HCT116 (cell line): ENCODE data around the gene PRAMEF1. TPM values are rescaled to one million over a fixed set of nuclear protein-coding genes. Genes with fewer than 3 reads are reported as not detected.

Source experiments
- ATAC-seq: fragments of 200-7000 bp; cut with Tn5 transposase; 2 replicates; pipeline ENCODE4 v1.9.1; 2020; ENCODE audit warnings: mild to moderate bottlenecking, moderate library complexity
- BruUV-seq: library from RNA; stranded (reverse); fragments of 400-500 nt; replicated peaks from 2 replicates; lab custom pipeline; 2021; lab: Mats Ljungman, UMichigan
- CTCF ChIA-PET: fragments of 300-600 bp; sonication (Branson Sonifier 250); formaldehyde crosslinking; loops from one replicate; lab custom pipeline; 2021; ENCODE audit warnings: antibody characterized with exemption; lab: Charles Lee
- POLR2A ChIA-PET: fragments of 300-600, 350-600 bp; sonication (Branson Sonifier 250); formaldehyde crosslinking; loops from one replicate; lab custom pipeline; 2021; ENCODE audit warnings: antibody characterized with exemption; lab: Charles Lee
- RAD21 ChIA-PET, 2 experiments: fragments of 300-600 bp; sonication (Branson Sonifier 250); formaldehyde crosslinking; loops; one replicate each; lab custom pipeline; 2023; ENCODE audit warnings: low total read pairs in 2 of 2; ENCODE audit not compliant: uncharacterized antibody in 2 of 2, unreplicated experiment in 2 of 2, low non-redundant PET in 1 of 2; lab: Charles Lee
- DNase-seq: peaks from one replicate; pipeline ENCODE4 v3.0.0-alpha.2; 2010; ENCODE audit warnings: low read depth, low spot score
- H2AFZ ChIP-seq: fragments of 200-600 bp; shearing (Covaris generic), sonication (generic); 2 replicates; pipeline ENCODE4 v1.6.1; 2017; ENCODE audit warnings: low read depth, mixed run types, mixed read lengths, antibody characterized with exemption, low read length; ENCODE audit not compliant: poor library complexity, severe bottlenecking
- H3K27ac ChIP-seq: 2 replicates; pipeline ENCODE4 v1.5.1; 2012; ENCODE audit warnings: low read depth, low read length
- H3K27me3 ChIP-seq: fragments of 200-600 bp; sonication (generic); 2 replicates; pipeline ENCODE4 v1.6.1; 2016; ENCODE audit warnings: mixed run types, low read length, mixed read lengths; ENCODE audit not compliant: insufficient read depth
- H3K36me3 ChIP-seq, 2 experiments: fragments of 200-500 bp in 1 of 2; fragments of 200-600 bp in 1 of 2; sonication (Bioruptor generic) in 1 of 2; sonication (generic) in 1 of 2; 2 replicates each; pipeline versions ENCODE4 v1.5.1 to v1.6.1; 2014 to 2016; ENCODE audit warnings: low read length in 2 of 2, inconsistent platforms in 1 of 2, mixed read lengths in 1 of 2, mixed run types in 1 of 2; ENCODE audit not compliant: insufficient read depth in 2 of 2, control insufficient read depth in 1 of 2
- H3K4me1 ChIP-seq, 2 experiments: fragments of 200-600 bp in 1 of 2; sonication (generic) in 1 of 2; 2 replicates each; pipeline versions ENCODE4 v1.5.1 to v1.6.1; 2012 to 2017; ENCODE audit warnings: low read length in 2 of 2, inconsistent platforms in 1 of 2, mild to moderate bottlenecking in 1 of 2, mixed read lengths in 1 of 2, mixed run types in 1 of 2, moderate library complexity in 1 of 2; ENCODE audit not compliant: insufficient read depth in 2 of 2, control insufficient read depth in 1 of 2
- H3K4me2 ChIP-seq: fragments of 200-600 bp; sonication (generic); 2 replicates; pipeline ENCODE4 v1.6.1; 2017; ENCODE audit warnings: mixed run types, low read length, mixed read lengths
- H3K4me3 ChIP-seq, 2 experiments: fragments of 200-600 bp in 1 of 2; sonication (generic) in 1 of 2; replicated peaks in 1 of 2; 2 replicates each; pipeline ENCODE4 v1.5.1; 2011 to 2016; ENCODE audit warnings: low read length in 2 of 2, control low read depth in 1 of 2, low read depth in 1 of 2, mild to moderate bottlenecking in 1 of 2, mixed read lengths in 1 of 2, mixed run types in 1 of 2
- H3K79me2 ChIP-seq: fragments of 200-600 bp; sonication (generic); 2 replicates; pipeline ENCODE4 v1.6.1; 2017; ENCODE audit warnings: mild to moderate bottlenecking, mixed run types, low read length, moderate library complexity, mixed read lengths; ENCODE audit not compliant: insufficient read depth
- H3K9ac ChIP-seq: fragments of 200-600 bp; sonication (generic); 2 replicates; pipeline ENCODE4 v1.6.1; 2016; ENCODE audit warnings: low read length, mixed read lengths
- H3K9me2 ChIP-seq: fragments of 200-600 bp; sonication (generic), shearing (Covaris generic); 2 replicates; pipeline ENCODE4 v1.6.1; 2017; ENCODE audit warnings: mixed run types, mild to moderate bottlenecking, moderate library complexity; ENCODE audit not compliant: insufficient read depth
- H3K9me3 ChIP-seq, 2 experiments: fragments of 200-500 bp in 1 of 2; fragments of 200-600 bp in 1 of 2; sonication (Bioruptor generic) in 1 of 2; sonication (generic) in 1 of 2; 2 replicates each; pipeline ENCODE4 v1.6.1; 2014 to 2017; ENCODE audit warnings: low read length in 2 of 2, mixed read lengths in 2 of 2, inconsistent platforms in 1 of 2, low read depth in 1 of 2, mild to moderate bottlenecking in 1 of 2, mixed run types in 1 of 2, moderate library complexity in 1 of 2; ENCODE audit not compliant: control insufficient read depth in 1 of 2, insufficient read depth in 1 of 2
- H4K20me1 ChIP-seq: fragments of 200-600 bp; sonication (generic), shearing (Covaris generic); 2 replicates; pipeline ENCODE4 v1.6.1; 2017; ENCODE audit warnings: mixed run types, mild to moderate bottlenecking, moderate library complexity; ENCODE audit not compliant: insufficient read depth
- EGR1 ChIP-seq: IDR thresholded peaks from 2 replicates; pipeline ENCODE4 v1.6.1; 2012; ENCODE audit warnings: low read depth
- ELF1 ChIP-seq: IDR thresholded peaks from 2 replicates; pipeline ENCODE4 v1.6.1; 2012; ENCODE audit warnings: low read depth, borderline replicate concordance
- EZH2 ChIP-seq: fragments of 200-600 bp; sonication (generic); IDR thresholded peaks from 2 replicates; pipeline ENCODE4 v1.6.1; 2017; ENCODE audit warnings: antibody characterized with exemption, mixed run types
- EZH2phosphoT487 ChIP-seq: fragments of 200-600 bp; IDR thresholded peaks from 2 replicates; pipeline ENCODE4 v1.6.1; 2018; ENCODE audit warnings: antibody characterized with exemption, borderline replicate concordance
- FOSL1 ChIP-seq: IDR thresholded peaks from 2 replicates; pipeline ENCODE4 v1.6.1; 2012; ENCODE audit warnings: low read depth
- POLR2AphosphoS5 ChIP-seq: IDR thresholded peaks from 2 replicates; pipeline ENCODE4 v1.6.1; 2011; ENCODE audit warnings: mild to moderate bottlenecking, low read depth, low read length, moderate library complexity
- RAD21 ChIP-seq: IDR thresholded peaks from 2 replicates; pipeline ENCODE4 v1.6.1; 2012; ENCODE audit warnings: low read depth, mild to moderate bottlenecking
- SP1 ChIP-seq: IDR thresholded peaks from 2 replicates; pipeline ENCODE4 v1.6.1; 2012; ENCODE audit warnings: low read depth
- SRF ChIP-seq: IDR thresholded peaks from 2 replicates; pipeline ENCODE4 v1.6.1; 2012; ENCODE audit warnings: low read depth
- YY1 ChIP-seq: IDR thresholded peaks from 2 replicates; pipeline ENCODE4 v1.6.1; 2011; ENCODE audit warnings: low read length, low read depth, moderate library complexity, mild to moderate bottlenecking; ENCODE audit not compliant: insufficient replicate concordance; ENCODE audit errors: extremely low read depth
- ZFX ChIP-seq: fragments of 450-650 bp; IDR thresholded peaks from 2 replicates; pipeline ENCODE4 v1.6.1; 2017
- ZNF274 ChIP-seq: fragments of 200-500 bp; sonication (Bioruptor generic); IDR thresholded peaks from 2 replicates; pipeline ENCODE4 v1.6.1; 2014; ENCODE audit warnings: mild to moderate bottlenecking, low read depth, low read length, inconsistent platforms
- intact Hi-C: fragments of 100-400 bp; cut with micrococcal nuclease; formaldehyde crosslinking; loops from 2 replicates; pipeline ENCODE4 v1.10.0; 2022
- total RNA-seq: library from RNA; stranded (reverse); gene quantifications from one replicate; pipeline ENCODE4 v1.2.1, GENCODE V29; 2021; ENCODE audit not compliant: unreplicated experiment
- TF ChIP-seq, protein P1 (sequence below): IDR thresholded peaks from 2 replicates; pipeline ENCODE4 v1.6.1; 2012; ENCODE audit warnings: low read depth
- TF ChIP-seq, protein P2 (sequence below): IDR thresholded peaks from 2 replicates; pipeline ENCODE4 v1.6.1; 2012
- TF ChIP-seq, protein P3 (sequence below), 3 experiments: fragments of 200-600 bp in 1 of 3; sonication (generic) in 1 of 3; IDR thresholded peaks in 2 of 3; conservative IDR thresholded peaks in 1 of 3; 2 replicates each; pipeline ENCODE4 v1.5.1; 2012 to 2017; ENCODE audit warnings: low read depth in 2 of 3, low read length in 2 of 3, antibody characterized with exemption in 1 of 3, borderline replicate concordance in 1 of 3, control low read depth in 1 of 3, mild to moderate bottlenecking in 1 of 3, mixed read lengths in 1 of 3, mixed run types in 1 of 3, moderate library complexity in 1 of 3; ENCODE audit not compliant: insufficient read depth in 1 of 3
- TF ChIP-seq, protein P4 (sequence below): IDR thresholded peaks from 2 replicates; pipeline ENCODE4 v1.6.1; 2011; ENCODE audit warnings: mild to moderate bottlenecking, low read length, moderate library complexity; ENCODE audit not compliant: insufficient replicate concordance; ENCODE audit errors: extremely low read depth

Gene PRAMEF1
- total RNA-seq, 1 experiment from 2014 or later, result not detected

DNA sequence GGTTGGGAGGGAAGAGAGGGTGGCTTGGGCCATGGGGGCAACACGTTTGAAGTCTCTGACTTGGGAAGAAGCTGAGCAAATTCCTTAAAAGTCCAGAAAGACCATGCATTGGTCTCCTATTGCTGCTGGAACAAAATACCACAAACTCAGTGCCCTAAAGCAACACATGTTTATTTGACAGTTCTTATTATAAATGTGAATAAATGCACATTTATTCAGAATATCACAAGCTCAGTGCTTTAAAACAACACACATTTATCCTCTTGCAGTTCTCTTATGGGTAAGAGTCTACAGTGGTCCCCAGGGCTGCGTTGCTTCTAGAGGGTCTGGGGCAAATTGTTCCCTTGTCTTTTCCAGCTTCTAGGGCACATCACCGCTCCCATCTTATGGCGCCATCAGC lies 27.7 kb upstream of the PRAMEF1 start:
- ATAC-seq, result no peak
- CTCF ChIA-PET, result no interaction called here
- no peaks in the 10 kb centered on the region for H3K9me2 ChIP-seq
- no peaks in the 10 kb centered on the region for H3K4me1 ChIP-seq
- intact Hi-C loops, result no loop called here
- RAD21 ChIA-PET, result no interaction called here
- peaks cover 9% of the 10 kb centered on the region; the same call in 1 of the 2 replicates for H3K27me3 ChIP-seq
- TF ChIP-seq RAD21, result no peak
- no peak for TF ChIP-seq ZNF274
- TF ChIP-seq, protein P1, sequence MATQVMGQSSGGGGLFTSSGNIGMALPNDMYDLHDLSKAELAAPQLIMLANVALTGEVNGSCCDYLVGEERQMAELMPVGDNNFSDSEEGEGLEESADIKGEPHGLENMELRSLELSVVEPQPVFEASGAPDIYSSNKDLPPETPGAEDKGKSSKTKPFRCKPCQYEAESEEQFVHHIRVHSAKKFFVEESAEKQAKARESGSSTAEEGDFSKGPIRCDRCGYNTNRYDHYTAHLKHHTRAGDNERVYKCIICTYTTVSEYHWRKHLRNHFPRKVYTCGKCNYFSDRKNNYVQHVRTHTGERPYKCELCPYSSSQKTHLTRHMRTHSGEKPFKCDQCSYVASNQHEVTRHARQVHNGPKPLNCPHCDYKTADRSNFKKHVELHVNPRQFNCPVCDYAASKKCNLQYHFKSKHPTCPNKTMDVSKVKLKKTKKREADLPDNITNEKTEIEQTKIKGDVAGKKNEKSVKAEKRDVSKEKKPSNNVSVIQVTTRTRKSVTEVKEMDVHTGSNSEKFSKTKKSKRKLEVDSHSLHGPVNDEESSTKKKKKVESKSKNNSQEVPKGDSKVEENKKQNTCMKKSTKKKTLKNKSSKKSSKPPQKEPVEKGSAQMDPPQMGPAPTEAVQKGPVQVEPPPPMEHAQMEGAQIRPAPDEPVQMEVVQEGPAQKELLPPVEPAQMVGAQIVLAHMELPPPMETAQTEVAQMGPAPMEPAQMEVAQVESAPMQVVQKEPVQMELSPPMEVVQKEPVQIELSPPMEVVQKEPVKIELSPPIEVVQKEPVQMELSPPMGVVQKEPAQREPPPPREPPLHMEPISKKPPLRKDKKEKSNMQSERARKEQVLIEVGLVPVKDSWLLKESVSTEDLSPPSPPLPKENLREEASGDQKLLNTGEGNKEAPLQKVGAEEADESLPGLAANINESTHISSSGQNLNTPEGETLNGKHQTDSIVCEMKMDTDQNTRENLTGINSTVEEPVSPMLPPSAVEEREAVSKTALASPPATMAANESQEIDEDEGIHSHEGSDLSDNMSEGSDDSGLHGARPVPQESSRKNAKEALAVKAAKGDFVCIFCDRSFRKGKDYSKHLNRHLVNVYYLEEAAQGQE, result no peak
- no peak for TF ChIP-seq ZFX
- TF ChIP-seq YY1, result no peak
- no peak for TF ChIP-seq SP1
- no peak for TF ChIP-seq EZH2phosphoT487
- TF ChIP-seq, protein P2, sequence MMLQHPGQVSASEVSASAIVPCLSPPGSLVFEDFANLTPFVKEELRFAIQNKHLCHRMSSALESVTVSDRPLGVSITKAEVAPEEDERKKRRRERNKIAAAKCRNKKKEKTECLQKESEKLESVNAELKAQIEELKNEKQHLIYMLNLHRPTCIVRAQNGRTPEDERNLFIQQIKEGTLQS, result no peak
- TF ChIP-seq ELF1, result no peak
- TF ChIP-seq, protein P3, sequence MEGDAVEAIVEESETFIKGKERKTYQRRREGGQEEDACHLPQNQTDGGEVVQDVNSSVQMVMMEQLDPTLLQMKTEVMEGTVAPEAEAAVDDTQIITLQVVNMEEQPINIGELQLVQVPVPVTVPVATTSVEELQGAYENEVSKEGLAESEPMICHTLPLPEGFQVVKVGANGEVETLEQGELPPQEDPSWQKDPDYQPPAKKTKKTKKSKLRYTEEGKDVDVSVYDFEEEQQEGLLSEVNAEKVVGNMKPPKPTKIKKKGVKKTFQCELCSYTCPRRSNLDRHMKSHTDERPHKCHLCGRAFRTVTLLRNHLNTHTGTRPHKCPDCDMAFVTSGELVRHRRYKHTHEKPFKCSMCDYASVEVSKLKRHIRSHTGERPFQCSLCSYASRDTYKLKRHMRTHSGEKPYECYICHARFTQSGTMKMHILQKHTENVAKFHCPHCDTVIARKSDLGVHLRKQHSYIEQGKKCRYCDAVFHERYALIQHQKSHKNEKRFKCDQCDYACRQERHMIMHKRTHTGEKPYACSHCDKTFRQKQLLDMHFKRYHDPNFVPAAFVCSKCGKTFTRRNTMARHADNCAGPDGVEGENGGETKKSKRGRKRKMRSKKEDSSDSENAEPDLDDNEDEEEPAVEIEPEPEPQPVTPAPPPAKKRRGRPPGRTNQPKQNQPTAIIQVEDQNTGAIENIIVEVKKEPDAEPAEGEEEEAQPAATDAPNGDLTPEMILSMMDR (IDR thresholded peaks at IDR 0.05 in 2 of 3, conservative IDR thresholded peaks at IDR 0.05 in 1 of 3; ENCODE audit: borderline replicate concordance in 1 of 3, insufficient read depth in 1 of 3, low read depth in 2 of 3, low read length in 2 of 3), result no peak
- TF ChIP-seq, protein P4, sequence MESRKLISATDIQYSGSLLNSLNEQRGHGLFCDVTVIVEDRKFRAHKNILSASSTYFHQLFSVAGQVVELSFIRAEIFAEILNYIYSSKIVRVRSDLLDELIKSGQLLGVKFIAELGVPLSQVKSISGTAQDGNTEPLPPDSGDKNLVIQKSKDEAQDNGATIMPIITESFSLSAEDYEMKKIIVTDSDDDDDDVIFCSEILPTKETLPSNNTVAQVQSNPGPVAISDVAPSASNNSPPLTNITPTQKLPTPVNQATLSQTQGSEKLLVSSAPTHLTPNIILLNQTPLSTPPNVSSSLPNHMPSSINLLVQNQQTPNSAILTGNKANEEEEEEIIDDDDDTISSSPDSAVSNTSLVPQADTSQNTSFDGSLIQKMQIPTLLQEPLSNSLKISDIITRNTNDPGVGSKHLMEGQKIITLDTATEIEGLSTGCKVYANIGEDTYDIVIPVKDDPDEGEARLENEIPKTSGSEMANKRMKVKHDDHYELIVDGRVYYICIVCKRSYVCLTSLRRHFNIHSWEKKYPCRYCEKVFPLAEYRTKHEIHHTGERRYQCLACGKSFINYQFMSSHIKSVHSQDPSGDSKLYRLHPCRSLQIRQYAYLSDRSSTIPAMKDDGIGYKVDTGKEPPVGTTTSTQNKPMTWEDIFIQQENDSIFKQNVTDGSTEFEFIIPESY, result no peak
- no peak for TF ChIP-seq EZH2
- TF ChIP-seq SRF, result no peak
- no peak for TF ChIP-seq FOSL1
- no peak for TF ChIP-seq EGR1
- TF ChIP-seq POLR2AphosphoS5, result no peak
- H3K9me3 ChIP-seq, result no peaks in the 10 kb centered on the region
- H3K4me2 ChIP-seq, result no peak overlapping the region
- no peak overlapping the region for H2AFZ ChIP-seq
- H3K79me2 ChIP-seq, result no peaks in the 10 kb centered on the region
- no peak overlapping the region for H3K9ac ChIP-seq
- no peaks in the 10 kb centered on the region for H4K20me1 ChIP-seq
- DNase-seq, result no peak
- POLR2A ChIA-PET, result no interaction called here
- H3K27ac ChIP-seq, result no peak overlapping the region
- no peaks in the 10 kb centered on the region for H3K36me3 ChIP-seq
- no TSS peak for BruUV-seq
- H3K4me3 ChIP-seq, result no peak overlapping the region
